NB4 (cell line): Measurements from ENCODE around the gene SLC37A2.

Source experiments
- CTCF ChIP-seq: IDR thresholded peaks from one replicate; pipeline ENCODE4 v1.5.1; 2012; ENCODE audit warnings: low read depth, low read length
- POLR2A ChIP-seq: IDR thresholded peaks from 2 replicates; pipeline ENCODE4 v1.6.1; 2011; ENCODE audit warnings: mild to moderate bottlenecking; ENCODE audit not compliant: insufficient read length; ENCODE audit errors: extremely low read depth

GRCh38 chr11:125076378-125076945 is 13.4 kb downstream of the SLC37A2 start:
- no peak for TF ChIP-seq CTCF
- TF ChIP-seq POLR2A, result no peak
